Neural cell (in vitro differentiated cells): ENCODE measurements around the gene NF1. TPM values are rescaled to one million over a fixed set of nuclear protein-coding genes. Genes with fewer than 3 reads are reported as not detected.
A peak's percentile ranks its signal among the peaks of the same experiment; 100 is the strongest.

ENCODE experiments used
- H2AFZ ChIP-seq: fragments of 200-600, 300-800 bp; sonication (generic), shearing (Covaris generic); 2 replicates; pipeline ENCODE4 v1.6.0; 2014; ENCODE audit warnings: low read depth, mild to moderate bottlenecking, antibody characterized with exemption, low read length, moderate library complexity
- H3F3A ChIP-seq: fragments of 200-600 bp; shearing (Covaris generic); 2 replicates; pipeline ENCODE4 v1.6.1; 2016; ENCODE audit warnings: mild to moderate bottlenecking, moderate library complexity, mixed read lengths, antibody characterized with exemption, low read length; ENCODE audit not compliant: insufficient read depth, poor library complexity, severe bottlenecking
- H3K27ac ChIP-seq: fragments of 200-600, 300-800 bp; sonication (generic), shearing (Covaris generic); 2 replicates; pipeline ENCODE4 v1.5.1; 2014; ENCODE audit warnings: mild to moderate bottlenecking, low read length, moderate library complexity
- H3K27me3 ChIP-seq: fragments of 300-800, 200-600 bp; sonication (generic), shearing (Covaris generic); 2 replicates; pipeline ENCODE4 v1.6.0; 2014; ENCODE audit warnings: mild to moderate bottlenecking, low read depth, low read length, moderate library complexity; ENCODE audit not compliant: insufficient read depth
- H3K36me3 ChIP-seq: fragments of 300-800, 200-600 bp; sonication (generic), shearing (Covaris generic); 2 replicates; pipeline ENCODE4 v1.5.1; 2014; ENCODE audit warnings: mild to moderate bottlenecking, antibody characterized with exemption, low read length, moderate library complexity; ENCODE audit not compliant: insufficient read depth
- H3K4me2 ChIP-seq: fragments of 300-800, 200-600 bp; sonication (generic), shearing (Covaris generic); 2 replicates; pipeline ENCODE4 v1.6.0; 2014; ENCODE audit warnings: mild to moderate bottlenecking, low read length
- H3K4me3 ChIP-seq: fragments of 300-800, 200-600 bp; sonication (generic), shearing (Covaris generic); 2 replicates; pipeline ENCODE4 v1.5.1; 2014; ENCODE audit warnings: mild to moderate bottlenecking, low read length, moderate library complexity
- H3K79me2 ChIP-seq: fragments of 200-600 bp; shearing (Covaris generic); replicated peaks from 2 replicates; pipeline ENCODE4 v1.6.0; 2014; ENCODE audit warnings: mild to moderate bottlenecking, low read length, moderate library complexity; ENCODE audit not compliant: insufficient read depth
- H3K9ac ChIP-seq: fragments of 300-800, 200-600 bp; sonication (generic), shearing (Covaris generic); 2 replicates; pipeline ENCODE4 v1.6.1; 2016; ENCODE audit warnings: mild to moderate bottlenecking, low read length, mixed read lengths
- H3K9me2 ChIP-seq: fragments of 200-600 bp; shearing (Covaris generic); 2 replicates; pipeline ENCODE4 v1.6.1; 2016; ENCODE audit warnings: mild to moderate bottlenecking, low read length, mixed read lengths; ENCODE audit not compliant: insufficient read depth
- H3K9me3 ChIP-seq: fragments of 200-600, 300-800 bp; sonication (generic), shearing (Covaris generic); 2 replicates; pipeline ENCODE4 v1.6.1; 2016; ENCODE audit warnings: mild to moderate bottlenecking, mixed run types, low read length, moderate library complexity, mixed read lengths
- H4K20me1 ChIP-seq: fragments of 200-600 bp; shearing (Covaris generic); 2 replicates; pipeline ENCODE4 v1.6.1; 2016; ENCODE audit warnings: mild to moderate bottlenecking, mixed run types; ENCODE audit not compliant: insufficient read depth
- EP300 ChIP-seq: fragments of 450-650 bp; conservative IDR thresholded peaks from 2 replicates; pipeline ENCODE4 v1.6.1; 2014; ENCODE audit warnings: antibody characterized with exemption, mild to moderate bottlenecking, moderate library complexity; ENCODE audit not compliant: poor library complexity, severe bottlenecking
- EZH2 ChIP-seq: fragments of 200-600, 300-800 bp; shearing (Covaris generic), sonication (generic); IDR thresholded peaks from 2 replicates; pipeline ENCODE4 v1.6.1; 2014; ENCODE audit warnings: antibody characterized with exemption, low read length, borderline replicate concordance, mild to moderate bottlenecking; ENCODE audit not compliant: insufficient read depth, poor library complexity, severe bottlenecking
- MXI1 ChIP-seq: fragments of 450-650 bp; conservative IDR thresholded peaks from 2 replicates; pipeline ENCODE4 v1.6.1; 2014; ENCODE audit warnings: antibody characterized with exemption, mild to moderate bottlenecking; ENCODE audit not compliant: poor library complexity, severe bottlenecking
- POLR2AphosphoS5 ChIP-seq: IDR thresholded peaks from 2 replicates; pipeline ENCODE4 v1.6.1; 2012
- RAD21 ChIP-seq: fragments of 450-650 bp; conservative IDR thresholded peaks from 2 replicates; pipeline ENCODE4 v1.6.1; 2014; ENCODE audit warnings: antibody characterized with exemption, mild to moderate bottlenecking, moderate library complexity
- SMC3 ChIP-seq: fragments of 450-650 bp; conservative IDR thresholded peaks from 2 replicates; pipeline ENCODE4 v1.6.1; 2014; ENCODE audit warnings: antibody characterized with exemption, mild to moderate bottlenecking, moderate library complexity; ENCODE audit not compliant: poor library complexity
- TAF1 ChIP-seq: IDR thresholded peaks from 2 replicates; pipeline ENCODE4 v1.6.1; 2012; ENCODE audit warnings: low read depth
- polyA plus RNA-seq: library from polyadenylated mRNA; depleted of rRNA; stranded (reverse); fragments of >200 nt; gene quantifications from 2 replicates; pipeline ENCODE4 v1.2.3, GENCODE V29; 2014
- TF ChIP-seq, protein P1 (sequence below): fragments of 450-650 bp; IDR thresholded peaks from 2 replicates; pipeline ENCODE4 v1.5.1; 2014; ENCODE audit warnings: antibody characterized with exemption, mild to moderate bottlenecking, moderate library complexity; ENCODE audit not compliant: poor library complexity, severe bottlenecking
- TF ChIP-seq, protein P2 (sequence below): IDR thresholded peaks from 2 replicates; pipeline ENCODE4 v1.6.1; 2012; ENCODE audit warnings: borderline replicate concordance

The NF1 gene
- polyA plus RNA-seq, 1 donor from 2014 or later: 22.4 TPM

DNA sequence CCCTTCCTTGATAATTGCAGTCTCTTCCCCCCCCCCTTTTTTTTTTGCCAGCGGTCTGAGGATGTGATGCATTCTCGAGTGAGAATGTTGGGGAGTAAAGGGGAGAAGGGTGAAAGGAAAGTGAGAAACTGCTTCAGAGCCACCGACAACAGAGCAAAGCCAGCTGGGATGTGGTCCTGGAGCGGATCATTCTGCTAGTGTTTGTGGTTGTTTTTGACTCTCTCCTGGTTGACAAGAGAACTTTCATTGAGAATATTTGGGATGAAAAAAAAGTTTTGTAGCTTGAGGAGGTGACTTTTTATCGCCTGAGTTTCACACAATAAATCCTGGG lies 1.3 kb downstream of the NF1 start:
- no peaks in the 10 kb centered on the region for H3K9me2 ChIP-seq
- H2AFZ ChIP-seq: peak overlapping the region; percentile 73
- no peaks in the 10 kb centered on the region for H3K36me3 ChIP-seq
- H3K4me3 ChIP-seq: peak overlapping the region; percentile 98
- H3K9me3 ChIP-seq: no peaks in the 10 kb centered on the region
- H3K27ac ChIP-seq: peak overlapping the region; percentile 98
- H3K4me2 ChIP-seq: peak overlapping the region; percentile 89
- H3K79me2 ChIP-seq: peaks cover 41% of the 10 kb centered on the region
- H4K20me1 ChIP-seq: no peaks in the 10 kb centered on the region
- H3K9ac ChIP-seq: peak overlapping the region; percentile 99
- peaks cover 13% of the 10 kb centered on the region for H3F3A ChIP-seq
- no peaks in the 10 kb centered on the region for H3K27me3 ChIP-seq
- TF ChIP-seq TAF1: no peak
- TF ChIP-seq POLR2AphosphoS5: no peak
- TF ChIP-seq, protein P1, sequence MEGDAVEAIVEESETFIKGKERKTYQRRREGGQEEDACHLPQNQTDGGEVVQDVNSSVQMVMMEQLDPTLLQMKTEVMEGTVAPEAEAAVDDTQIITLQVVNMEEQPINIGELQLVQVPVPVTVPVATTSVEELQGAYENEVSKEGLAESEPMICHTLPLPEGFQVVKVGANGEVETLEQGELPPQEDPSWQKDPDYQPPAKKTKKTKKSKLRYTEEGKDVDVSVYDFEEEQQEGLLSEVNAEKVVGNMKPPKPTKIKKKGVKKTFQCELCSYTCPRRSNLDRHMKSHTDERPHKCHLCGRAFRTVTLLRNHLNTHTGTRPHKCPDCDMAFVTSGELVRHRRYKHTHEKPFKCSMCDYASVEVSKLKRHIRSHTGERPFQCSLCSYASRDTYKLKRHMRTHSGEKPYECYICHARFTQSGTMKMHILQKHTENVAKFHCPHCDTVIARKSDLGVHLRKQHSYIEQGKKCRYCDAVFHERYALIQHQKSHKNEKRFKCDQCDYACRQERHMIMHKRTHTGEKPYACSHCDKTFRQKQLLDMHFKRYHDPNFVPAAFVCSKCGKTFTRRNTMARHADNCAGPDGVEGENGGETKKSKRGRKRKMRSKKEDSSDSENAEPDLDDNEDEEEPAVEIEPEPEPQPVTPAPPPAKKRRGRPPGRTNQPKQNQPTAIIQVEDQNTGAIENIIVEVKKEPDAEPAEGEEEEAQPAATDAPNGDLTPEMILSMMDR: no peak
- TF ChIP-seq MXI1: peak; percentile 29
- TF ChIP-seq, protein P2, sequence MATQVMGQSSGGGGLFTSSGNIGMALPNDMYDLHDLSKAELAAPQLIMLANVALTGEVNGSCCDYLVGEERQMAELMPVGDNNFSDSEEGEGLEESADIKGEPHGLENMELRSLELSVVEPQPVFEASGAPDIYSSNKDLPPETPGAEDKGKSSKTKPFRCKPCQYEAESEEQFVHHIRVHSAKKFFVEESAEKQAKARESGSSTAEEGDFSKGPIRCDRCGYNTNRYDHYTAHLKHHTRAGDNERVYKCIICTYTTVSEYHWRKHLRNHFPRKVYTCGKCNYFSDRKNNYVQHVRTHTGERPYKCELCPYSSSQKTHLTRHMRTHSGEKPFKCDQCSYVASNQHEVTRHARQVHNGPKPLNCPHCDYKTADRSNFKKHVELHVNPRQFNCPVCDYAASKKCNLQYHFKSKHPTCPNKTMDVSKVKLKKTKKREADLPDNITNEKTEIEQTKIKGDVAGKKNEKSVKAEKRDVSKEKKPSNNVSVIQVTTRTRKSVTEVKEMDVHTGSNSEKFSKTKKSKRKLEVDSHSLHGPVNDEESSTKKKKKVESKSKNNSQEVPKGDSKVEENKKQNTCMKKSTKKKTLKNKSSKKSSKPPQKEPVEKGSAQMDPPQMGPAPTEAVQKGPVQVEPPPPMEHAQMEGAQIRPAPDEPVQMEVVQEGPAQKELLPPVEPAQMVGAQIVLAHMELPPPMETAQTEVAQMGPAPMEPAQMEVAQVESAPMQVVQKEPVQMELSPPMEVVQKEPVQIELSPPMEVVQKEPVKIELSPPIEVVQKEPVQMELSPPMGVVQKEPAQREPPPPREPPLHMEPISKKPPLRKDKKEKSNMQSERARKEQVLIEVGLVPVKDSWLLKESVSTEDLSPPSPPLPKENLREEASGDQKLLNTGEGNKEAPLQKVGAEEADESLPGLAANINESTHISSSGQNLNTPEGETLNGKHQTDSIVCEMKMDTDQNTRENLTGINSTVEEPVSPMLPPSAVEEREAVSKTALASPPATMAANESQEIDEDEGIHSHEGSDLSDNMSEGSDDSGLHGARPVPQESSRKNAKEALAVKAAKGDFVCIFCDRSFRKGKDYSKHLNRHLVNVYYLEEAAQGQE: peak; percentile 17
- peak; percentile 23 for TF ChIP-seq SMC3

DNA sequence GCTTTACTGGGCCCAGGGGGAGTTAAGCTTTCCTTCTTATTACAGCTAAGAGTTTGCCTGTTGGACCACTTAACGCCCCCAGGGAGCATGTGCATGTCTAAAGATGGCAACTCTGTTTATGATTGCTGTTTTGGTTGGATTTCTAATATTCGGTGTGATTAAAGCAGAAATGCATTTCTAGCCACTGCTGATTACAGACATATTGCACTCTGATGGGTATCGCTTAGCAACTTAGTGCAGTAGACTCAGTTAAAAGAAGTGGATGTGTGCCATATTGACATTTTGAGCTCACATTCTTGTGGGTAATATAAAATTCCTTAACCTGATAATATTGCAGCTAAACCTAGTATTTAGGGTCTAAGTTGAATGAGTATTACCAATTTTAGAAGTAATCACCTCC lies 4.2 kb downstream of the NF1 start:
- Histone ChIP-seq H3K27me3 (no peaks in the 10 kb centered on the region), H3K9me3 (no peaks in the 10 kb centered on the region), H3K9ac (no peak overlapping the region), H3K9me2 (no peaks in the 10 kb centered on the region), H3K4me2 (no peak overlapping the region), H4K20me1 (peaks cover 4% of the 10 kb centered on the region), H3F3A (peaks cover 10% of the 10 kb centered on the region), H2AFZ (no peak overlapping the region), H3K4me3 (no peak overlapping the region), H3K79me2 (peaks cover 68% of the 10 kb centered on the region), H3K36me3 (no peaks in the 10 kb centered on the region), H3K27ac (no peak overlapping the region)
- TF ChIP-seq, protein P2: no peak
- no peak for TF ChIP-seq TAF1
- no peak for TF ChIP-seq RAD21
- TF ChIP-seq EZH2: no peak
- TF ChIP-seq MXI1: no peak
- no peak for TF ChIP-seq EP300
- TF ChIP-seq SMC3: no peak
- TF ChIP-seq, protein P1: no peak
